ENCODE measurements around the gene SLC35G2.
"Not testable (repeated sequence)": the region's sequence is repeated elsewhere in the genome, so short reads cannot be mapped to it uniquely, and the experiment has no call there.

The SLC35G2 gene

GRCh38 chr3:136835813-136836510 is 17.0 kb downstream of the SLC35G2 start:
- DNase-seq, result peak in 1 of 5 donors; percentile 25

GRCh38 chr3:136836511-136837156 is 17.7 kb downstream of the SLC35G2 start:
- no peak for DNase-seq

- peak in 1 of 5 donors; percentile 76 for DNase-seq
These were observed 20.0 kb downstream of the SLC35G2 start for GRCh38 chr3:136838641-136839555.

- DNase-seq, result no peak
These were observed 20.6 kb downstream of the SLC35G2 start for GRCh38 chr3:136839556-136839931.

- no peak for DNase-seq
These were observed 21.3 kb downstream of the SLC35G2 start for GRCh38 chr3:136840252-136840651.

GRCh38 chr3:136842294-136842693 is 23.4 kb downstream of the SLC35G2 start:
- no peak for DNase-seq

- DNase-seq, result no peak
These were observed 25.8 kb downstream of the SLC35G2 start for GRCh38 chr3:136844724-136845123.

GRCh38 chr3:136852180-136852579 is 33.3 kb downstream of the SLC35G2 start:
- DNase-seq, result no peak

- no peak for DNase-seq
These were observed 37.7 kb downstream of the SLC35G2 start for GRCh38 chr3:136856665-136857064.

GRCh38 chr3:136858381-136858780 is 39.5 kb downstream of the SLC35G2 start:
- no peak for DNase-seq

- DNase-seq, result no peak
These were observed 41.6 kb downstream of the SLC35G2 start for GRCh38 chr3:136860541-136860940.

GRCh38 chr3:136861890-136862616 is 43.1 kb downstream of the SLC35G2 start, which contains the start of gene NCK1:
Gene NCK1 (plus strand): TSS chr3:136862208. CDS start chr3:136928002, 65,794 bp downstream.
- DNase-seq, result peak; percentile 96 to 99 (median 98)

GRCh38 chr3:136862617-136863322 is 43.8 kb downstream of the SLC35G2 start:
- DNase-seq, result peak in 4 of 5 donors; percentile 21 to 60 (median 26)

GRCh38 chr3:136869282-136869681 is 50.4 kb downstream of the SLC35G2 start:
- DNase-seq, result no peak

- DNase-seq, result not testable (repeated sequence)
These were observed 53.3 kb downstream of the SLC35G2 start for GRCh38 chr3:136872258-136872657.

- DNase-seq, result not testable (repeated sequence)
These were observed 60.6 kb downstream of the SLC35G2 start for GRCh38 chr3:136879510-136879909.

GRCh38 chr3:136882571-136882970 is 63.6 kb downstream of the SLC35G2 start:
- no peak for DNase-seq

GRCh38 chr3:136883967-136884720 is 65.2 kb downstream of the SLC35G2 start:
- DNase-seq, result no peak

GRCh38 chr3:136885357-136886213 is 66.7 kb downstream of the SLC35G2 start:
- DNase-seq, result peak in 1 of 5 donors; percentile 35

- DNase-seq, result no peak
These were observed 71.0 kb downstream of the SLC35G2 start for GRCh38 chr3:136889947-136890346.
